KOPT-K1 (cell line): ENCODE results near the gene SCAI.
"Not testable (repeated sequence)": the region's sequence is repeated elsewhere in the genome, so short reads cannot be mapped to it uniquely, and the experiment has no call there.

Source experiments
- H3K27ac ChIP-seq: fragments of 200-600 bp; sonication (generic); 2 replicates; pipeline ENCODE4 v1.5.1; 2016; ENCODE audit warnings: antibody characterized with exemption, mild to moderate bottlenecking, low read depth, low read length; ENCODE audit not compliant: poor library complexity, severe bottlenecking
- H3K36me3 ChIP-seq: fragments of 200-600 bp; sonication (generic); 2 replicates; pipeline ENCODE4 v1.5.1; 2017; ENCODE audit warnings: antibody characterized with exemption, mild to moderate bottlenecking, low read length, moderate library complexity; ENCODE audit not compliant: insufficient read depth
- H3K9me3 ChIP-seq: fragments of 200-600 bp; sonication (generic); 2 replicates; pipeline ENCODE4 v1.5.1; 2017; ENCODE audit warnings: antibody characterized with exemption, low read length, mild to moderate bottlenecking; ENCODE audit not compliant: insufficient read depth, poor library complexity, severe bottlenecking

The SCAI gene

GRCh38 chr9:125100822-125101221 lies 42.5 kb downstream of the SCAI start:
- Histone ChIP-seq H3K36me3 (peaks cover 16% of the 10 kb centered on the region), H3K9me3 (peaks cover 25% of the 10 kb centered on the region), H3K27ac (no peak overlapping the region)

- Histone ChIP-seq H3K9me3 (peaks cover 34% of the 10 kb centered on the region), H3K27ac (no peak overlapping the region), H3K36me3 (peaks cover 22% of the 10 kb centered on the region)
These were observed 43.5 kb downstream of the SCAI start for GRCh38 chr9:125099816-125100215.

- Histone ChIP-seq H3K36me3 (peaks cover 21% of the 10 kb centered on the region), H3K9me3 (peaks cover 34% of the 10 kb centered on the region), H3K27ac (no peak overlapping the region)
These were observed 47.4 kb downstream of the SCAI start for GRCh38 chr9:125095821-125096443.

- Histone ChIP-seq H3K9me3 (peaks cover 12% of the 10 kb centered on the region), H3K36me3 (peaks cover 10% of the 10 kb centered on the region), H3K27ac (no peak overlapping the region)
These were observed 52.2 kb downstream of the SCAI start for GRCh38 chr9:125091121-125091520.

GRCh38 chr9:125089331-125089730 lies 54.0 kb downstream of the SCAI start:
- Histone ChIP-seq H3K9me3 (peaks cover 13% of the 10 kb centered on the region), H3K36me3 (peaks cover 18% of the 10 kb centered on the region), H3K27ac (no peak overlapping the region)

- Histone ChIP-seq H3K9me3 (peaks cover 17% of the 10 kb centered on the region), H3K27ac (no peak overlapping the region), H3K36me3 (peaks cover 17% of the 10 kb centered on the region)
These were observed 54.6 kb downstream of the SCAI start for GRCh38 chr9:125088752-125089151.

GRCh38 chr9:125085703-125086477 lies 57.4 kb downstream of the SCAI start:
- peaks cover 44% of the 10 kb centered on the region for H3K36me3 ChIP-seq
- H3K9me3 ChIP-seq = peaks cover 46% of the 10 kb centered on the region
- H3K27ac ChIP-seq = no peak overlapping the region

GRCh38 chr9:125082197-125082596 lies 61.1 kb downstream of the SCAI start:
- H3K36me3 ChIP-seq = peaks cover 56% of the 10 kb centered on the region
- H3K27ac ChIP-seq = not testable (repeated sequence)
- peaks cover 62% of the 10 kb centered on the region for H3K9me3 ChIP-seq

GRCh38 chr9:125080797-125081196 lies 62.5 kb downstream of the SCAI start:
- peaks cover 55% of the 10 kb centered on the region for H3K36me3 ChIP-seq
- H3K27ac ChIP-seq = not testable (repeated sequence)
- H3K9me3 ChIP-seq = peaks cover 62% of the 10 kb centered on the region

- peaks cover 54% of the 10 kb centered on the region for H3K9me3 ChIP-seq
These were observed 63.4 kb downstream of the SCAI start for GRCh38 chr9:125079931-125080330.

GRCh38 chr9:125075997-125076396 lies 67.3 kb downstream of the SCAI start:
- peaks cover 17% of the 10 kb centered on the region for H3K9me3 ChIP-seq
- peaks cover 15% of the 10 kb centered on the region for H3K36me3 ChIP-seq
- H3K27ac ChIP-seq = no peak overlapping the region

More at GRCh38 chr9:125079931-125080330, 63.4 kb downstream of the SCAI start:
- Histone ChIP-seq H3K27ac (no peak overlapping the region), H3K36me3 (peaks cover 47% of the 10 kb centered on the region)

GRCh38 chr9:125074976-125075375 lies 68.4 kb downstream of the SCAI start:
- Histone ChIP-seq H3K36me3 (peaks cover 12% of the 10 kb centered on the region), H3K27ac (no peak overlapping the region), H3K9me3 (peaks cover 8% of the 10 kb centered on the region)

GRCh38 chr9:125066839-125067619 lies 76.3 kb downstream of the SCAI start:
- Histone ChIP-seq H3K9me3 (peaks cover 12% of the 10 kb centered on the region), H3K27ac (no peak overlapping the region), H3K36me3 (peaks cover 18% of the 10 kb centered on the region)

GRCh38 chr9:125061391-125061790 lies 81.9 kb downstream of the SCAI start:
- Histone ChIP-seq H3K9me3 (peaks cover 12% of the 10 kb centered on the region), H3K36me3 (peaks cover 23% of the 10 kb centered on the region), H3K27ac (no peak overlapping the region)
